Activated CD4-positive, alpha-beta T cell treated with anti-CD3 and anti-CD28 coated beads, Interleukin-2, Interleukin-6, amounts not matched to agents 100 ng/mL and 50 ng/mL, durations not matched to agents 16 hours and 8 hours (primary cell): Measurements from ENCODE around the gene OR4E2.
"Not testable (repeated sequence)": the region's sequence is repeated elsewhere in the genome, so short reads cannot be mapped to it uniquely, and the experiment has no call there.

Source experiments
- DNase-seq: peaks from one replicate; pipeline ENCODE4 v3.0.0-alpha.2; 2020

Gene OR4E2

GRCh38 chr14:21698538-21698937 lies 44.9 kb downstream of the OR4E2 start:
- not testable (repeated sequence) for DNase-seq

GRCh38 chr14:21699551-21699950 lies 45.9 kb downstream of the OR4E2 start:
- no peak for DNase-seq

GRCh38 chr14:21702316-21702715 lies 48.7 kb downstream of the OR4E2 start:
- DNase-seq, result no peak

GRCh38 chr14:21703357-21704326 lies 50.0 kb downstream of the OR4E2 start:
- DNase-seq, result peak; percentile 36

DNA sequence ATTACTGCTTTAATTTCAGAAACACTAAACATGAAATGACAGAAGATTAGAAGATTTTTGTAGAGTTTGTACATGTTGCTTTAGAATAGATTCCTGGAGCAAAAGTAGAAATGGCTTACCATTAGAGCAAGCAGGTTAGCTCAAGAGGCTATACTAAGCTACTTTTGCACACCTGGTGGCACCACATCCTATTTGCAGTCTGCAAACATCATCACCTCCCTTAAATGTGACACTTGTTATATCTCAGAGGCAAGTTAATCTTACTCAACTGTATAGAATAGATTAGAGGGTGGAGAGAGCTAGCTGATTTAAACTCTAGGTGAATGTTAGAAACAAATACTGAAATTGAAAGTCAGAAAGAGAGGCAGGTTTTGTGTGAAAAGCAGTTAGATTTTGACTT lies 50.7 kb downstream of the OR4E2 start:
- peak; percentile 12 for DNase-seq

DNA sequence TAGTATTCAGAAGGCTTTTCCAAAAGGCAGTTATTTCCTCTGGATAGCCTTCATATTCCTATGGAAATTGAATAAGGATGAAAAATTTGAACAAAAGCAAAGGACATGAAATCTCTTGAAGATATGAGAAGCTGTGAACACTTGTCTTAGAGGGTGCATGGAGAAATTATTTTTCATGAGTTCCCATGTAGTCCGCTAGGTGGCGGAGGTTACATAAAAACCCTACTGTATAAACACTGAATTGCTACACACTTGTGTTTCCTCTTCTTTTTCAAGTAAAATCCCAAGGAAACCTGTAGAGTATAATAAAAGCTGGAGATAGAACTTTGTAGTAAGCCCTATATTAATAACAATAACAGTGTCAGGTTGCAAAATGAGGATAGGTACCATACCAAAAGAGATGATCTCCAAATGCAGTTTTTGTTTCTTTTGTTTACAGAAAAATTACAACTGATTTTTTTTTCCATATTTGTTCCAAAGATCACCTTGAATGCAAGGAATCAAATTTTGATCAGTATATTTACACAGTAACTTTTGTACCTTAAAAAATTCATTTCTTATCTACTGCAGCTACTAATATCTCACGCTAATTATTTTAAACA lies 57.8 kb downstream of the OR4E2 start:
- DNase-seq, result peak; percentile 47

- no peak for DNase-seq
Measured at GRCh38 chr14:21712036-21712435, 58.4 kb downstream of the OR4E2 start.

GRCh38 chr14:21714318-21714929 lies 60.8 kb downstream of the OR4E2 start:
- DNase-seq, result no peak
